ENCODE data around the gene FAM20A. TPM values are rescaled to one million over a fixed set of nuclear protein-coding genes. Genes with fewer than 3 reads are reported as not detected.

FAM20A gene
- total and polyA plus RNA-seq, 9 of the 15 experiments (the other 6 are each of a cell fraction or from before 2014, with no cell fraction given), result 0.07 TPM; not detected in 8

- no peaks in the 10 kb centered on the region for H3K79me2 ChIP-seq (ENCODE audit: control insufficient read depth, insufficient read depth, low read length)
- no TSS peak for BruUV-seq (replicated peaks)
- H3K4me1 ChIP-seq (replicated peaks in 1 of 2; ENCODE audit: control insufficient read depth in 2 of 2, insufficient read depth in 2 of 2, low read length in 2 of 2), result no peaks in the 10 kb centered on the region
- TF ChIP-seq RBM34 (IDR thresholded peaks at IDR 0.05; ENCODE audit: borderline replicate concordance, insufficient read depth, low read length) (no peak), SIX5 (IDR thresholded peaks at IDR 0.05; ENCODE audit: borderline replicate concordance in 1 of 2, insufficient read depth in 1 of 2, low read depth in 1 of 2, low read length in 2 of 2) (no peak), PTTG1 (tag; IDR thresholded peaks at IDR 0.05; ENCODE audit: low read depth) (no peak), DMBX1 (CRISPR knock-in tag; IDR thresholded peaks at IDR 0.05; ENCODE audit: borderline replicate concordance) (no peak), SAFB2 (IDR thresholded peaks at IDR 0.05; ENCODE audit: borderline replicate concordance, low read depth, low read length, severe bottlenecking) (no peak), HDAC6 (IDR thresholded peaks at IDR 0.05; ENCODE audit: low read depth, low read length) (no peak), FIP1L1 (IDR thresholded peaks at IDR 0.05; ENCODE audit: low read depth, low read length, poor library complexity, severe bottlenecking) (no peak), DPF2 (IDR thresholded peaks at IDR 0.05) (no peak), LARP7 (IDR thresholded peaks at IDR 0.05) (no peak), MYC (IDR thresholded peaks at IDR 0.05; ENCODE audit: low read depth, low read length) (no peak), MYC (CRISPR knock-in tag; IDR thresholded peaks at IDR 0.05; ENCODE audit: borderline replicate concordance, low read depth) (no peak), ERF (CRISPR knock-in tag; IDR thresholded peaks at IDR 0.05) (no peak), ZNF695 (CRISPR knock-in tag; IDR thresholded peaks at IDR 0.05) (no peak), HEY1 (CRISPR knock-in tag; IDR thresholded peaks at IDR 0.05; ENCODE audit: borderline replicate concordance) (no peak), MYBL2 (IDR thresholded peaks at IDR 0.05; ENCODE audit: low read depth) (no peak), MYBL2 (CRISPR knock-in tag; IDR thresholded peaks at IDR 0.05; ENCODE audit: borderline replicate concordance) (no peak), STAT5B (CRISPR knock-in tag; IDR thresholded peaks at IDR 0.05) (no peak), SREBF1 (IDR thresholded peaks at IDR 0.05; ENCODE audit: borderline replicate concordance, low read depth, low read length) (no peak), SAP30 (IDR thresholded peaks at IDR 0.05; ENCODE audit: borderline replicate concordance, insufficient read depth, low read depth, low read length, poor library complexity, severe bottlenecking) (no peak), MNT (conservative IDR thresholded peaks at IDR 0.05) (no peak)
- H4K20me1 ChIP-seq (replicated peaks; ENCODE audit: control insufficient read depth, insufficient read depth, low read length), result no peaks in the 10 kb centered on the region
- no peaks in the 10 kb centered on the region for H3K27me3 ChIP-seq (ENCODE audit: control insufficient read depth in 2 of 2, insufficient read depth in 2 of 2, low read length in 2 of 2)
- H3K9ac ChIP-seq (ENCODE audit: insufficient read depth in 1 of 2, low read depth in 2 of 2, low read length in 2 of 2), result no peak overlapping the region
- intact Hi-C loops (cut with micrococcal nuclease) (no loop called here), in situ Hi-C loops (cut with MboI) (no loop called here)
- H3K27ac ChIP-seq (ENCODE audit: extremely low read depth, low read depth, low read length), result no peak overlapping the region
- DNase-seq (ENCODE audit: extremely low read depth in 1 of 4, low spot score in 3 of 4), result no peak
- H3K9me3 ChIP-seq (replicated peaks; ENCODE audit: control insufficient read depth, insufficient read depth, low read depth, low read length), result no peaks in the 10 kb centered on the region
- ATAC-seq, result no peak
- H3K36me3 ChIP-seq (ENCODE audit: control insufficient read depth, insufficient read depth, low read length), result no peaks in the 10 kb centered on the region
- POLR2A ChIA-PET, result no interaction called here
- H3K4me2 ChIP-seq (ENCODE audit: insufficient read depth, low read length), result no peak overlapping the region
- H3K9me1 ChIP-seq (ENCODE audit: control insufficient read depth, insufficient read depth, low read length), result no peaks in the 10 kb centered on the region
- no peak overlapping the region for H2AFZ ChIP-seq (ENCODE audit: low read depth, low read length)
- no peak overlapping the region for H3K4me3 ChIP-seq
- 0% methylated on average over 3 of the region's 3 CpGs for WGBS (ENCODE audit: insufficient coverage, low coverage, missing lambda C conversion rate)
- no peak for FAIRE-seq
- CTCF ChIA-PET (ENCODE audit: low intra/inter-chr PET ratio), result interaction anchor here (0.6 kb wide), 1 partner anchor 549 kb away, joined by 3 read pairs; no protein-coding TSS in a partner anchor
Observed at GRCh38 chr17:68649324-68649723, 48.2 kb upstream of the FAM20A start.

All from K562 (cell line).